K562 (cell line): Measurements from ENCODE around the gene ATP5PF. TPM values are rescaled to one million over a fixed set of nuclear protein-coding genes. Genes with fewer than 3 reads are reported as not detected.

Experiments
- ATAC-seq: fragments of 200-7000 bp; cut with Tn5 transposase; 3 replicates; pipeline ENCODE4 v1.9.1; 2020; ENCODE audit warnings: moderate library complexity
- BruUV-seq: library from RNA; stranded (reverse); fragments of 400-500 nt; replicated peaks from 2 replicates; lab custom pipeline; 2021; lab: Mats Ljungman, UMichigan
- CTCF ChIA-PET: fragments of 300-600 bp; formaldehyde crosslinking; extraction: SDS; loops from one replicate; lab custom pipeline; 2021; ENCODE audit warnings: low intra/inter-chr PET ratio; lab: Yijun Ruan, JAX
- POLR2A ChIA-PET: fragments of 300-600, 350-650 bp; sonication (Branson Sonifier 250); formaldehyde crosslinking; extraction: SDS; loops from one replicate; lab custom pipeline; 2021; ENCODE audit warnings: antibody characterized with exemption, inconsistent platforms; lab: Yijun Ruan, JAX
- DNase-seq, 4 experiments: peaks; one replicate each; pipeline versions ENCODE4 v3.0.0 to v3.0.0-alpha.2; 2011 to 2018; ENCODE audit warnings: low spot score in 3 of 4, mixed read lengths in 3 of 4; ENCODE audit errors: extremely low read depth in 1 of 4
- FAIRE-seq: peaks from 2 replicates; lab custom pipeline; 2011; peaks lifted over from hg19 to GRCh38; lab: Jason Lieb, UNC
- H2AFZ ChIP-seq: 2 replicates; pipeline ENCODE4 v1.6.0; 2011; ENCODE audit warnings: low read depth, low read length, control low read depth, inconsistent platforms
- H3K27ac ChIP-seq: fragments of 200-600 bp; 3 replicates; pipeline ENCODE4 v1.8.0; 2011; ENCODE audit warnings: low read depth, mild to moderate bottlenecking, control low read depth, inconsistent platforms, low read length, moderate library complexity, mixed read lengths; ENCODE audit errors: extremely low read depth
- H3K27me3 ChIP-seq, 2 experiments: fragments of 300-600 bp in 1 of 2; 2 replicates in 1 of 2; 3 replicates in 1 of 2; pipeline versions ENCODE4 v1.6.0 to v1.8.0; 2011; ENCODE audit warnings: inconsistent platforms in 2 of 2, low read length in 2 of 2, mild to moderate bottlenecking in 1 of 2, mixed read lengths in 1 of 2, moderate library complexity in 1 of 2; ENCODE audit not compliant: control insufficient read depth in 2 of 2, insufficient read depth in 2 of 2
- H3K36me3 ChIP-seq: fragments of 300-600 bp; 3 replicates; pipeline ENCODE4 v1.8.0; 2011; ENCODE audit warnings: mild to moderate bottlenecking, low read length, inconsistent platforms; ENCODE audit not compliant: control insufficient read depth, insufficient read depth
- H3K4me1 ChIP-seq, 2 experiments: fragments of 200-600 bp in 1 of 2; replicated peaks in 1 of 2; 2 replicates in 1 of 2; 3 replicates in 1 of 2; pipeline versions ENCODE4 v1.5.1 to v1.8.0; 2011; ENCODE audit warnings: inconsistent platforms in 2 of 2, low read length in 2 of 2, mild to moderate bottlenecking in 1 of 2, mixed read lengths in 1 of 2, moderate library complexity in 1 of 2; ENCODE audit not compliant: control insufficient read depth in 2 of 2, insufficient read depth in 2 of 2
- H3K4me2 ChIP-seq: 2 replicates; pipeline ENCODE4 v1.6.1; 2011; ENCODE audit warnings: low read length, control low read depth, inconsistent platforms, mixed read lengths; ENCODE audit not compliant: insufficient read depth
- H3K4me3 ChIP-seq: fragments of 200-600 bp; sonication (generic), shearing (Covaris generic); 2 replicates; pipeline ENCODE4 v1.5.1; 2016; ENCODE audit warnings: control low read depth, inconsistent platforms
- H3K79me2 ChIP-seq: fragments of 200-600 bp; 3 replicates; pipeline ENCODE4 v1.8.0; 2011; ENCODE audit warnings: low read length, inconsistent platforms; ENCODE audit not compliant: control insufficient read depth, insufficient read depth
- H3K9ac ChIP-seq, 2 experiments: 2 replicates each; pipeline versions ENCODE4 v1.6.0 to v1.6.1; 2011; ENCODE audit warnings: low read depth in 2 of 2, low read length in 2 of 2, control low read depth in 1 of 2, inconsistent platforms in 1 of 2, mild to moderate bottlenecking in 1 of 2, mixed read lengths in 1 of 2; ENCODE audit not compliant: insufficient read depth in 1 of 2
- H3K9me1 ChIP-seq: one replicate; pipeline ENCODE4 v1.6.0; 2011; ENCODE audit warnings: inconsistent platforms, mild to moderate bottlenecking, low read length, moderate library complexity; ENCODE audit not compliant: control insufficient read depth, insufficient read depth
- H3K9me3 ChIP-seq: replicated peaks from 2 replicates; pipeline ENCODE4 v1.5.1; 2011; ENCODE audit warnings: low read depth, low read length, inconsistent platforms; ENCODE audit not compliant: control insufficient read depth, insufficient read depth
- H4K20me1 ChIP-seq: replicated peaks from 2 replicates; pipeline ENCODE4 v1.6.1; 2011; ENCODE audit warnings: low read length, inconsistent platforms, mixed read lengths; ENCODE audit not compliant: control insufficient read depth, insufficient read depth
- CREM ChIP-seq: IDR thresholded peaks from 2 replicates; pipeline ENCODE4 v1.6.1; 2014; ENCODE audit warnings: antibody characterized with exemption, low read depth
- ESRRA ChIP-seq: fragments of 450-650 bp; IDR thresholded peaks from 2 replicates; pipeline ENCODE4 v1.6.1; 2014; ENCODE audit warnings: low read depth, mild to moderate bottlenecking, moderate library complexity, borderline replicate concordance
- HNRNPH1 ChIP-seq: fragments of 200-400 bp; formaldehyde crosslinking; optimal IDR thresholded peaks from 2 replicates; pipeline ENCODE3; 2017; ENCODE audit warnings: low read depth, mild to moderate bottlenecking, low read length, moderate library complexity
- PTTG1 ChIP-seq: fragments of 450-650 bp; IDR thresholded peaks from 2 replicates; pipeline ENCODE4 v1.6.1; 2016; ENCODE audit warnings: low read depth, mild to moderate bottlenecking, missing genetic modification characterization, missing compliant biosample characterization
- PURB ChIP-seq: sonication (generic); formaldehyde crosslinking; IDR thresholded peaks from 2 replicates; pipeline ENCODE4 v1.9.0; 2021; ENCODE audit warnings: low read depth, mild to moderate bottlenecking, missing genetic modification reagents
- RCOR1 ChIP-seq, 2 experiments: IDR thresholded peaks; 2 replicates each; pipeline ENCODE4 v1.6.1; 2012; ENCODE audit warnings: low read depth in 2 of 2, low read length in 2 of 2, borderline replicate concordance in 1 of 2, improper control_type of control experiment in 1 of 2
- SMARCE1 ChIP-seq: fragments of 450-650 bp; IDR thresholded peaks from 2 replicates; pipeline ENCODE4 v1.7.1; 2016; ENCODE audit warnings: mild to moderate bottlenecking
- ZKSCAN8 ChIP-seq: fragments of 200-800 bp; sonication (Bioruptor generic); IDR thresholded peaks from 2 replicates; pipeline ENCODE4 v1.6.1; 2016; ENCODE audit warnings: missing genetic modification characterization, missing compliant biosample characterization
- ZNF583 ChIP-seq: fragments of 250-450 bp; sonication (Bioruptor Pico); IDR thresholded peaks from 2 replicates; pipeline ENCODE4 v1.4.0; 2020
- ZNF717 ChIP-seq: fragments of 250-450 bp; sonication (Bioruptor Pico); IDR thresholded peaks from 2 replicates; pipeline ENCODE4 v1.5.0; 2021
- WGBS: fragments of 100-300 bp; shearing (Covaris generic); methylation state at CpG from one replicate; pipeline ENCODE4 v1.1.6; 2016; ENCODE audit warnings: low coverage, mixed read lengths; ENCODE audit not compliant: insufficient coverage; ENCODE audit errors: missing lambda C conversion rate; 5-methylcytosine and 5-hydroxymethylcytosine counted together
- in situ Hi-C: fragments of 300-500 bp; cut with MboI; formaldehyde crosslinking; loops from 4 replicates; pipeline ENCODE4 v1.15.0; 2018; ENCODE audit warnings: inconsistent platforms, mixed read lengths
- intact Hi-C: fragments of 100-400 bp; cut with micrococcal nuclease; formaldehyde crosslinking; loops from 2 replicates; pipeline ENCODE4 v1.14.2; 2022
- polyA plus RNA-seq, 8 experiments: library from polyadenylated mRNA; depleted of rRNA in 4 of 8; stranded (reverse) in 5 of 8; unstranded in 3 of 8; fragments of >200 nt; fragmentation: Nextera tagmentation in 2 of 8; fragmentation: Illumina TruSeq in 1 of 8; extraction: Ambion mirVana in 2 of 8; extraction: Trizol in 1 of 8; gene quantifications; 2 replicates each; pipeline versions ENCODE4 v1.2.1 to v1.2.3, GENCODE V29; 2011 to 2014; ENCODE audit warnings: inconsistent platforms in 1 of 8, missing spikeins in 1 of 8
- total RNA-seq, 7 experiments: library from RNA; depleted of rRNA in 6 of 7; stranded (reverse); fragments of >200 nt in 6 of 7; fragmentation: Illumina TruSeq in 2 of 7; extraction: Trizol in 2 of 7; gene quantifications; 2 replicates each; pipeline versions ENCODE4 v1.2.1 to v1.2.3, GENCODE V29; 2011 to 2021; ENCODE audit warnings: low replicate concordance in 1 of 7
- TF ChIP-seq, protein P1 (sequence below), 2 experiments: fragments of 200-800 bp in 1 of 2; sonication (Bioruptor generic) in 1 of 2; sonication (generic) in 1 of 2; formaldehyde crosslinking in 1 of 2; IDR thresholded peaks in 1 of 2; conservative IDR thresholded peaks in 1 of 2; 2 replicates each; pipeline versions ENCODE4 v1.5.0 to v1.6.1; 2016 to 2020; ENCODE audit warnings: missing compliant biosample characterization in 1 of 2, missing genetic modification characterization in 1 of 2, missing genetic modification reagents in 1 of 2
- TF ChIP-seq, protein P2 (sequence below): sonication (generic); formaldehyde crosslinking; IDR thresholded peaks from 2 replicates; pipeline ENCODE4 v1.5.0; 2020; ENCODE audit warnings: missing genetic modification reagents
- TF ChIP-seq, protein P3 (sequence below): fragments of 200-400 bp; formaldehyde crosslinking; IDR thresholded peaks from 2 replicates; pipeline ENCODE4 v1.6.1; 2017; ENCODE audit warnings: mild to moderate bottlenecking, low read depth, low read length, moderate library complexity
- TF ChIP-seq, protein P4 (sequence below): sonication (generic); formaldehyde crosslinking; IDR thresholded peaks from 2 replicates; pipeline ENCODE4 v1.8.0; 2022; ENCODE audit warnings: missing genetic modification reagents, mild to moderate bottlenecking, borderline replicate concordance

Gene ATP5PF
- total and polyA plus RNA-seq, 9 of the 15 experiments (the other 6 are each of a cell fraction or from before 2014, with no cell fraction given): 242 to 2,488 (median 533) TPM

DNA sequence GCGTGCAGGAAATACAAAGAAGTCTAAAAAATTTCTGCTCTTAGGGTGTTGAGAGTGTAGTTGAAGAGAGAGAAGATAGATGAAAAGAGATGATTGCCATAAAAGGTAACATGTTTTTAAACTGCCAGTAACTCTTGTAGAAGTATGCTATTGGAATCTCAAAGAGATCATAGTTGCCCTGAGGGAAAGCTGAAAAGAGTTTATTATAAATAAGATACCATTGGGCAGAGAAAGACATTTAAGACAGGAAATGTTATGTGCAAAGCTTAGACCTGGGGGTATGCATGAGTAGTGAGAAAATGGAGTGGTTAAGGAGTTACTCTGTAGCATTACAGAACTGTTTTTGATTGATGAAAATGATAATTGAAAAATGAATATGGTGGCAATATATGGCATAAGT lies 17.7 kb upstream of the ATP5PF start:
- no peak overlapping the region for H3K27ac ChIP-seq
- no peaks in the 10 kb centered on the region for H3K9me1 ChIP-seq
- H3K36me3 ChIP-seq: peaks cover 52% of the 10 kb centered on the region; the same call in 2 of the 3 replicates
- POLR2A ChIA-PET: interaction anchor here (0.7 to 1.4 kb wide), 4 partner anchors 8 to 18 kb away, joined by 3 to 8 read pairs (median 4); partner anchors contain the start of genes ATP5PF and GABPA
- intact Hi-C loops (no loop called here), in situ Hi-C loops (no loop called here)
- CTCF ChIA-PET: no interaction called here
- H2AFZ ChIP-seq: no peak overlapping the region
- no TSS peak for BruUV-seq
- H3K4me1 ChIP-seq: no peaks in the 10 kb centered on the region
- DNase-seq (no peak), FAIRE-seq (no peak), ATAC-seq (no peak)
- H3K9ac ChIP-seq: no peak overlapping the region
- no peaks in the 10 kb centered on the region for H4K20me1 ChIP-seq
- H3K27me3 ChIP-seq: no peaks in the 10 kb centered on the region
- TF ChIP-seq, protein P1, sequence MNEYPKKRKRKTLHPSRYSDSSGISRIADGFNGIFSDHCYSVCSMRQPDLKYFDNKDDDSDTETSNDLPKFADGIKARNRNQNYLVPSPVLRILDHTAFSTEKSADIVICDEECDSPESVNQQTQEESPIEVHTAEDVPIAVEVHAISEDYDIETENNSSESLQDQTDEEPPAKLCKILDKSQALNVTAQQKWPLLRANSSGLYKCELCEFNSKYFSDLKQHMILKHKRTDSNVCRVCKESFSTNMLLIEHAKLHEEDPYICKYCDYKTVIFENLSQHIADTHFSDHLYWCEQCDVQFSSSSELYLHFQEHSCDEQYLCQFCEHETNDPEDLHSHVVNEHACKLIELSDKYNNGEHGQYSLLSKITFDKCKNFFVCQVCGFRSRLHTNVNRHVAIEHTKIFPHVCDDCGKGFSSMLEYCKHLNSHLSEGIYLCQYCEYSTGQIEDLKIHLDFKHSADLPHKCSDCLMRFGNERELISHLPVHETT (CRISPR knock-in tag; conservative IDR thresholded peaks at IDR 0.05 in 1 of 2, IDR thresholded peaks at IDR 0.05 in 1 of 2): no peak
- TF ChIP-seq CREM (no peak), ZNF717 (no peak), PTTG1 (tag) (no peak), SMARCE1 (no peak), ZKSCAN8 (CRISPR knock-in tag) (no peak), HNRNPH1 (no peak), PURB (no peak), ZNF583 (CRISPR knock-in tag) (no peak), ESRRA (no peak), RCOR1 (IDR thresholded peaks at IDR 0.05; ENCODE audit: borderline replicate concordance in 1 of 2, low read depth in 2 of 2, low read length in 2 of 2) (no peak)
- TF ChIP-seq, protein P2, sequence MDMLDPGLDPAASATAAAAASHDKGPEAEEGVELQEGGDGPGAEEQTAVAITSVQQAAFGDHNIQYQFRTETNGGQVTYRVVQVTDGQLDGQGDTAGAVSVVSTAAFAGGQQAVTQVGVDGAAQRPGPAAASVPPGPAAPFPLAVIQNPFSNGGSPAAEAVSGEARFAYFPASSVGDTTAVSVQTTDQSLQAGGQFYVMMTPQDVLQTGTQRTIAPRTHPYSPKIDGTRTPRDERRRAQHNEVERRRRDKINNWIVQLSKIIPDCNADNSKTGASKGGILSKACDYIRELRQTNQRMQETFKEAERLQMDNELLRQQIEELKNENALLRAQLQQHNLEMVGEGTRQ (CRISPR knock-in tag): no peak
- TF ChIP-seq, protein P3, sequence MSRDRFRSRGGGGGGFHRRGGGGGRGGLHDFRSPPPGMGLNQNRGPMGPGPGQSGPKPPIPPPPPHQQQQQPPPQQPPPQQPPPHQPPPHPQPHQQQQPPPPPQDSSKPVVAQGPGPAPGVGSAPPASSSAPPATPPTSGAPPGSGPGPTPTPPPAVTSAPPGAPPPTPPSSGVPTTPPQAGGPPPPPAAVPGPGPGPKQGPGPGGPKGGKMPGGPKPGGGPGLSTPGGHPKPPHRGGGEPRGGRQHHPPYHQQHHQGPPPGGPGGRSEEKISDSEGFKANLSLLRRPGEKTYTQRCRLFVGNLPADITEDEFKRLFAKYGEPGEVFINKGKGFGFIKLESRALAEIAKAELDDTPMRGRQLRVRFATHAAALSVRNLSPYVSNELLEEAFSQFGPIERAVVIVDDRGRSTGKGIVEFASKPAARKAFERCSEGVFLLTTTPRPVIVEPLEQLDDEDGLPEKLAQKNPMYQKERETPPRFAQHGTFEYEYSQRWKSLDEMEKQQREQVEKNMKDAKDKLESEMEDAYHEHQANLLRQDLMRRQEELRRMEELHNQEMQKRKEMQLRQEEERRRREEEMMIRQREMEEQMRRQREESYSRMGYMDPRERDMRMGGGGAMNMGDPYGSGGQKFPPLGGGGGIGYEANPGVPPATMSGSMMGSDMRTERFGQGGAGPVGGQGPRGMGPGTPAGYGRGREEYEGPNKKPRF: no peak
- TF ChIP-seq, protein P4, sequence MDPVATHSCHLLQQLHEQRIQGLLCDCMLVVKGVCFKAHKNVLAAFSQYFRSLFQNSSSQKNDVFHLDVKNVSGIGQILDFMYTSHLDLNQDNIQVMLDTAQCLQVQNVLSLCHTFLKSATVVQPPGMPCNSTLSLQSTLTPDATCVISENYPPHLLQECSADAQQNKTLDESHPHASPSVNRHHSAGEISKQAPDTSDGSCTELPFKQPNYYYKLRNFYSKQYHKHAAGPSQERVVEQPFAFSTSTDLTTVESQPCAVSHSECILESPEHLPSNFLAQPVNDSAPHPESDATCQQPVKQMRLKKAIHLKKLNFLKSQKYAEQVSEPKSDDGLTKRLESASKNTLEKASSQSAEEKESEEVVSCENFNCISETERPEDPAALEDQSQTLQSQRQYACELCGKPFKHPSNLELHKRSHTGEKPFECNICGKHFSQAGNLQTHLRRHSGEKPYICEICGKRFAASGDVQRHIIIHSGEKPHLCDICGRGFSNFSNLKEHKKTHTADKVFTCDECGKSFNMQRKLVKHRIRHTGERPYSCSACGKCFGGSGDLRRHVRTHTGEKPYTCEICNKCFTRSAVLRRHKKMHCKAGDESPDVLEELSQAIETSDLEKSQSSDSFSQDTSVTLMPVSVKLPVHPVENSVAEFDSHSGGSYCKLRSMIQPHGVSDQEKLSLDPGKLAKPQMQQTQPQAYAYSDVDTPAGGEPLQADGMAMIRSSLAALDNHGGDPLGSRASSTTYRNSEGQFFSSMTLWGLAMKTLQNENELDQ: no peak
- H3K9me3 ChIP-seq: no peaks in the 10 kb centered on the region
- H3K4me3 ChIP-seq: no peak overlapping the region
- no peaks in the 10 kb centered on the region for H3K79me2 ChIP-seq
- H3K4me2 ChIP-seq: no peak overlapping the region
- 94% methylated on average over 1 of the region's 1 CpG for WGBS
